PC-9 (cell line): ENCODE measurements around the gene CASR.

Source experiments
- EZH2 ChIP-seq: fragments of 200-600 bp; sonication (generic); IDR thresholded peaks from 2 replicates; pipeline ENCODE4 v1.8.0; 2017; ENCODE audit warnings: antibody characterized with exemption, low read depth
- TF ChIP-seq, protein P1 (sequence below): fragments of 200-600 bp; sonication (generic); conservative IDR thresholded peaks from 2 replicates; pipeline ENCODE4 v1.6.1; 2017; ENCODE audit warnings: mixed run types, antibody characterized with exemption, mild to moderate bottlenecking, moderate library complexity

DNA sequence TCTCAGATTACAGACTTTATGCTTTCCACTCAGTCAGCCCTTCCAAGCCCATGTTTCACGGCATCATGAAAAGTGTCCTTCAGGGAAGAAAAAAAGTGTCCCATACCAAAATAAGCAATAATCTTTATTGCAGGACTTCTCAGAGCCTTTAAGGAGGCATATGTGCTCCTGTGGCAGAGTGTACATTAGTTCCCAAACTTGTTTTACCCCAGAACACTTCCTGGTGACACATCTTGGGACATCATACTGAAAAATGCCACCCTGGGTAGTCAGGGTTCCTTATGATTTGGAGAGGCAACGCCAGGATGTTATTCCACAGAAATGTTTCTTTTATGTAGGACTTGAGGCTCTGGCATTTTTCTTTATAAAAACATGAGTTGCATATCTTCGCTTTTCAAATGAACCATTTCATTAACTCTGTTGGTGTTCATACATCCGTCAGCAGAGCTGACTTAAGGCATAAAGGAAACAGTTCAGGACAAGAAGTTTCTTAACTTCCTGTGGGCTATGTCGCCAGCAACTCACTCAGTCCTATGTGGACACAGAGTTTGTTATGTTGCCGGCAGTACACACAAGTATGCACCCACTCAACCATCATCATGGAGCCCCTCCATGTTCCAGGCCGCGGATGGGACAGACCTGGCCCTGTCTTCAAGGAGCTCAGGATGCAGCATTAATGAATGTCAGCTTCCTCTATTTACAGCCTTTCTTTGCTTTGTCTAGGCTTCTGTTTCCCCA lies 63.8 kb downstream of the CASR start:
- TF ChIP-seq, protein P1, sequence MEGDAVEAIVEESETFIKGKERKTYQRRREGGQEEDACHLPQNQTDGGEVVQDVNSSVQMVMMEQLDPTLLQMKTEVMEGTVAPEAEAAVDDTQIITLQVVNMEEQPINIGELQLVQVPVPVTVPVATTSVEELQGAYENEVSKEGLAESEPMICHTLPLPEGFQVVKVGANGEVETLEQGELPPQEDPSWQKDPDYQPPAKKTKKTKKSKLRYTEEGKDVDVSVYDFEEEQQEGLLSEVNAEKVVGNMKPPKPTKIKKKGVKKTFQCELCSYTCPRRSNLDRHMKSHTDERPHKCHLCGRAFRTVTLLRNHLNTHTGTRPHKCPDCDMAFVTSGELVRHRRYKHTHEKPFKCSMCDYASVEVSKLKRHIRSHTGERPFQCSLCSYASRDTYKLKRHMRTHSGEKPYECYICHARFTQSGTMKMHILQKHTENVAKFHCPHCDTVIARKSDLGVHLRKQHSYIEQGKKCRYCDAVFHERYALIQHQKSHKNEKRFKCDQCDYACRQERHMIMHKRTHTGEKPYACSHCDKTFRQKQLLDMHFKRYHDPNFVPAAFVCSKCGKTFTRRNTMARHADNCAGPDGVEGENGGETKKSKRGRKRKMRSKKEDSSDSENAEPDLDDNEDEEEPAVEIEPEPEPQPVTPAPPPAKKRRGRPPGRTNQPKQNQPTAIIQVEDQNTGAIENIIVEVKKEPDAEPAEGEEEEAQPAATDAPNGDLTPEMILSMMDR = no peak
- TF ChIP-seq EZH2 = no peak
